ENCODE measurements around the gene USP48. TPM values are rescaled to one million over a fixed set of nuclear protein-coding genes. Genes with fewer than 3 reads are reported as not detected.
"Not testable (repeated sequence)": the region's sequence is repeated elsewhere in the genome, so short reads cannot be mapped to it uniquely, and the experiment has no call there.

The USP48 gene
- total RNA-seq, 1 donor: 63.9 TPM

GRCh38 chr1:21633992-21634805, 148.8 kb downstream of the USP48 start:
- H3K9me3 ChIP-seq (ENCODE audit: low read depth, low read length): no peaks in the 10 kb centered on the region
- no peaks in the 10 kb centered on the region for H3K4me1 ChIP-seq (ENCODE audit: insufficient read depth, low read length)
- H3K4me3 ChIP-seq (ENCODE audit: low read length): no peak overlapping the region
- no peaks in the 10 kb centered on the region for H3K27me3 ChIP-seq (ENCODE audit: insufficient read depth, low read length)

GRCh38 chr1:21633141-21633755, 149.7 kb downstream of the USP48 start:
- Histone ChIP-seq H3K9me3 (ENCODE audit: low read depth, low read length) (no peaks in the 10 kb centered on the region), H3K4me1 (ENCODE audit: insufficient read depth, low read length) (no peaks in the 10 kb centered on the region), H3K27me3 (ENCODE audit: insufficient read depth, low read length) (no peaks in the 10 kb centered on the region), H3K4me3 (ENCODE audit: low read length) (no peak overlapping the region)

GRCh38 chr1:21631944-21632887, 150.7 kb downstream of the USP48 start:
- Histone ChIP-seq H3K4me3 (ENCODE audit: low read length) (no peak overlapping the region), H3K27me3 (ENCODE audit: insufficient read depth, low read length) (no peaks in the 10 kb centered on the region)

GRCh38 chr1:21631590-21631943, 151.4 kb downstream of the USP48 start:
- H3K4me1 ChIP-seq (ENCODE audit: insufficient read depth, low read length); H3K4me3 ChIP-seq (ENCODE audit: low read length); H3K9me3 ChIP-seq (ENCODE audit: low read depth, low read length); H3K27me3 ChIP-seq (ENCODE audit: insufficient read depth, low read length): not testable (repeated sequence)

More at GRCh38 chr1:21631944-21632887, 150.7 kb downstream of the USP48 start:
- Histone ChIP-seq H3K9me3 (ENCODE audit: low read depth, low read length) (no peaks in the 10 kb centered on the region), H3K4me1 (ENCODE audit: insufficient read depth, low read length) (no peaks in the 10 kb centered on the region)

- Histone ChIP-seq H3K4me1 (ENCODE audit: insufficient read depth, low read length) (no peaks in the 10 kb centered on the region), H3K9me3 (ENCODE audit: low read depth, low read length) (no peaks in the 10 kb centered on the region), H3K27me3 (ENCODE audit: insufficient read depth, low read length) (no peaks in the 10 kb centered on the region), H3K4me3 (ENCODE audit: low read length) (no peak overlapping the region)
Measured at GRCh38 chr1:21630571-21631343, 152.2 kb downstream of the USP48 start.

- Histone ChIP-seq H3K9me3 (ENCODE audit: low read depth, low read length) (no peaks in the 10 kb centered on the region), H3K4me1 (ENCODE audit: insufficient read depth, low read length) (no peaks in the 10 kb centered on the region), H3K4me3 (ENCODE audit: low read length) (no peak overlapping the region), H3K27me3 (ENCODE audit: insufficient read depth, low read length) (no peaks in the 10 kb centered on the region)
Measured at GRCh38 chr1:21629971-21630370, 153.0 kb downstream of the USP48 start.

GRCh38 chr1:21628798-21629393, 154.1 kb downstream of the USP48 start:
- Histone ChIP-seq H3K4me3 (ENCODE audit: low read length) (no peak overlapping the region), H3K27me3 (ENCODE audit: insufficient read depth, low read length) (no peaks in the 10 kb centered on the region), H3K4me1 (ENCODE audit: insufficient read depth, low read length) (no peaks in the 10 kb centered on the region), H3K9me3 (ENCODE audit: low read depth, low read length) (no peaks in the 10 kb centered on the region)

Other genes starting within 250 kb of the USP48 start
- gene RAP1GAP, start 113.8 kb downstream of the USP48 start, total RNA-seq: 0.10 TPM
- gene LDLRAD2, start 29.1 kb upstream of the USP48 start, total RNA-seq: not detected
- gene HSPG2, start 154.2 kb upstream of the USP48 start, total RNA-seq: 0.73 TPM
- not detected for gene CELA3B, start 193.9 kb upstream of the USP48 start, total RNA-seq
- gene CELA3A, start 218.5 kb upstream of the USP48 start, total RNA-seq: not detected

Measured in mononuclear cell (primary cell).